Neuronal stem cell (in vitro differentiated cells): ENCODE results near the gene AHNAK.

Source experiments
- DNase-seq: peaks from one replicate; pipeline ENCODE4 v3.0.0-alpha.2; 2013; ENCODE audit warnings: low spot score
- H2AFZ ChIP-seq: one replicate; pipeline ENCODE4 v1.6.1; 2013; ENCODE audit warnings: mild to moderate bottlenecking, low read length, inconsistent platforms
- H2AK5ac ChIP-seq: 2 replicates; pipeline ENCODE4 v1.6.1; 2013; ENCODE audit warnings: low read depth, mild to moderate bottlenecking, inconsistent platforms, low read length, moderate library complexity, mixed read lengths
- H2BK120ac ChIP-seq: 2 replicates; pipeline ENCODE4 v1.6.1; 2013; ENCODE audit warnings: low read depth, mild to moderate bottlenecking, inconsistent platforms, low read length, moderate library complexity, mixed read lengths
- H2BK12ac ChIP-seq: one replicate; pipeline ENCODE4 v1.6.1; 2013; ENCODE audit warnings: low read length, inconsistent platforms
- H2BK15ac ChIP-seq: 2 replicates; pipeline ENCODE4 v1.6.1; 2013; ENCODE audit warnings: mild to moderate bottlenecking, low read length, inconsistent platforms, mixed read lengths
- H2BK5ac ChIP-seq: one replicate; pipeline ENCODE4 v1.6.1; 2013; ENCODE audit warnings: inconsistent platforms, mild to moderate bottlenecking, low read length, moderate library complexity
- H3K14ac ChIP-seq: one replicate; pipeline ENCODE4 v1.6.1; 2013; ENCODE audit warnings: low read length, inconsistent platforms
- H3K18ac ChIP-seq: 2 replicates; pipeline ENCODE4 v1.6.1; 2013; ENCODE audit warnings: low read length, inconsistent platforms
- H3K23ac ChIP-seq: 2 replicates; pipeline ENCODE4 v1.6.1; 2013; ENCODE audit warnings: low read depth, mild to moderate bottlenecking, mixed read lengths, low read length, inconsistent platforms; ENCODE audit not compliant: poor library complexity
- H3K27ac ChIP-seq: replicated peaks from 3 replicates; pipeline ENCODE4 v1.5.1; 2013; ENCODE audit warnings: low read length, inconsistent platforms
- H3K27me3 ChIP-seq, 3 experiments: 2 replicates each; pipeline ENCODE4 v1.6.1; 2013; ENCODE audit warnings: low read length in 3 of 3, mild to moderate bottlenecking in 2 of 3, inconsistent platforms in 1 of 3, low read depth in 1 of 3, mixed read lengths in 1 of 3, moderate library complexity in 1 of 3; ENCODE audit not compliant: control insufficient read depth in 3 of 3, insufficient read depth in 3 of 3
- H3K36me3 ChIP-seq, 2 donors: replicated peaks in 1 of 2; 2 replicates each; pipeline ENCODE4 v1.6.1; 2013; ENCODE audit warnings: low read length in 2 of 2; ENCODE audit not compliant: control insufficient read depth in 2 of 2, insufficient read depth in 2 of 2
- H3K4ac ChIP-seq: 2 replicates; pipeline ENCODE4 v1.6.1; 2013; ENCODE audit warnings: inconsistent platforms, mild to moderate bottlenecking, low read length, moderate library complexity
- H3K4me1 ChIP-seq, 2 donors: 1 replicate in 1 of 2; 2 replicates in 1 of 2; pipeline ENCODE4 v1.6.1; 2013; ENCODE audit warnings: low read length in 2 of 2, low read depth in 1 of 2; ENCODE audit not compliant: control insufficient read depth in 2 of 2, insufficient read depth in 1 of 2
- H3K4me2 ChIP-seq: one replicate; pipeline ENCODE4 v1.6.1; 2013; ENCODE audit warnings: mild to moderate bottlenecking, low read length, inconsistent platforms; ENCODE audit not compliant: insufficient read depth, poor library complexity, severe bottlenecking
- H3K4me3 ChIP-seq, 2 donors: 2 replicates each; pipeline ENCODE4 v1.5.1; 2013; ENCODE audit warnings: low read length in 2 of 2, mild to moderate bottlenecking in 2 of 2, inconsistent platforms in 1 of 2, moderate library complexity in 1 of 2
- H3K79me1 ChIP-seq: one replicate; pipeline ENCODE4 v1.6.1; 2013; ENCODE audit warnings: low read depth, mild to moderate bottlenecking, inconsistent platforms, low read length, moderate library complexity
- H3K9ac ChIP-seq: one replicate; pipeline ENCODE4 v1.6.1; 2013; ENCODE audit warnings: mild to moderate bottlenecking, low read depth, low read length, inconsistent platforms; ENCODE audit not compliant: poor library complexity
- H3K9me3 ChIP-seq, 2 donors: replicated peaks in 1 of 2; 2 replicates each; pipeline versions ENCODE3 to v1.6.1; 2013; ENCODE audit warnings: low read length in 2 of 2, mild to moderate bottlenecking in 2 of 2, inconsistent platforms in 1 of 2, low read depth in 1 of 2, mixed read lengths in 1 of 2, moderate library complexity in 1 of 2; ENCODE audit not compliant: control insufficient read depth in 2 of 2, insufficient read depth in 1 of 2
- H4K8ac ChIP-seq: one replicate; pipeline ENCODE4 v1.6.1; 2013; ENCODE audit warnings: low read depth, mild to moderate bottlenecking, inconsistent platforms, low read length, moderate library complexity
- H4K91ac ChIP-seq: one replicate; pipeline ENCODE4 v1.6.1; 2013; ENCODE audit warnings: low read length, low read depth, mild to moderate bottlenecking, inconsistent platforms; ENCODE audit not compliant: poor library complexity
- WGBS, 2 donors: extraction: QIAGEN DNeasy Blood & Tissue Kit; methylation state at CpG; one replicate each; pipeline ENCODE4 v1.1.7; 2013; ENCODE audit warnings: missing lambda C conversion rate in 2 of 2, mixed read lengths in 1 of 2; ENCODE audit not compliant: insufficient read length in 2 of 2, insufficient replicate concordance in 1 of 2; ENCODE audit errors: extremely low coverage in 2 of 2; 5-methylcytosine and 5-hydroxymethylcytosine counted together

AHNAK gene

DNA sequence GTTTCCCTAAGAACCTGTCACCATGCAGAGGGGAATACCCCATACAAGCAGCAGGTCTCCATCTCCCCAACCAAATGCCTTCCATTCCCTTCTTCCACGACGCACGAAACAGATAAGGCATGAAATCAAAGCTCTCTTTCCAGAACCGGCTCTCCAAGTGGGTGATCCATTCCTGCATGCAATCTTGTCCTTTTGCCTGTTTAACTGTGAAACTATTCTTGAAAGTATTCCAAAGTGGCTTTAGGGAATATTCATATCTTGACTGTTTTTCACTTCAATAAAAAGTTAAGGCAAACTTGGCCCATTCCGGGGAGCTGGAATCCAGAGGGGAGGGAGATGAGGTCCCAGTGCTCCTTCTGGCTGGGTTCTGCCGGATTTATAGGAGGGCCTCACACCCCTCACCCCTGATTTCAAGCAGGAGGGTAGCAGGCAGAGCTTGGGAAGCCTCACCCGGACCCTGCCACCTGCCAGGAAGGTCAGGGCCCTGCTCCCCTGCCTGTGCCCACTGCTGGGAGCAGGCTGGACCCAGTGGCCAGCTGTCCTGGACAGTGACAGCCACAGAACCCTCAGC, 66.9 kb downstream of the AHNAK start:
- peaks cover 0 to 10% of the 10 kb centered on the region in 2 donors for H3K4me1 ChIP-seq
- no peak overlapping the region for H3K23ac ChIP-seq
- H3K36me3 ChIP-seq, result no peaks in the 10 kb centered on the region
- H4K8ac ChIP-seq, result no peak overlapping the region
- peak overlapping the region; percentile 97 for H3K18ac ChIP-seq
- H3K14ac ChIP-seq, result no peak overlapping the region
- no peaks in the 10 kb centered on the region for H3K9me3 ChIP-seq
- no CpG with 5 or more reads among the region's 7 CpGs for WGBS, 2 donors
- no peak for DNase-seq
- no peak overlapping the region for H3K4ac ChIP-seq
- no peak overlapping the region for H3K4me2 ChIP-seq
- peak overlapping the region; percentile 22 for H4K91ac ChIP-seq
- no peak overlapping the region for H3K4me3 ChIP-seq
- no peak overlapping the region for H2BK120ac ChIP-seq
- H2BK12ac ChIP-seq, result peak overlapping the region; percentile 59
- no peaks in the 10 kb centered on the region for H3K79me1 ChIP-seq
- H3K9ac ChIP-seq, result no peak overlapping the region
- peak overlapping the region; percentile 88 for H2AK5ac ChIP-seq
- no peak overlapping the region for H2BK5ac ChIP-seq
- H3K27ac ChIP-seq, result peak overlapping the region; percentile 74
- peak overlapping the region; percentile 28 for H2AFZ ChIP-seq
- H3K27me3 ChIP-seq, result no peaks in the 10 kb centered on the region
- peak overlapping the region; percentile 51 for H2BK15ac ChIP-seq

DNA sequence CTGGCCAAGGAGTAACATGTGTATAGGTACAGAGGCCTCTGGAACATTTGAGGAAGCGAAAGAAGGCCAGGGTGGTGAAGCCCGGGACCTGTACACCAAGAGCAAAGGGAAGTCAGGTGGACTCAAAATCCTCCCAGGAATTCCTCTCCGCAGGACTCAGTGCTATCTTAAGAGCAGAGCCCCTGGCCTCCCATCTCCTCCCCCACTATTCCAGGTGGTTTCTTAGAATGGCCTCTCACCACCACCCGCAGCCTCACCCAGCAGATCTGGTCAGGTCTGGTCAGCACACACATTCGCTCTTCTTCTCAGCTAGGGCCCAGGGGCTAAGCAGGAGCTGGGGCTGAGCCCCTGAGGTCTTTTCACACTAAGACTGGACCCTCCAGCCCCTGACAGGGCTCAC, 68.7 kb downstream of the AHNAK start:
- no peaks in the 10 kb centered on the region for H3K79me1 ChIP-seq
- WGBS, 2 donors, result no CpG with 5 or more reads among the region's 5 CpGs
- no peak overlapping the region for H3K4me3 ChIP-seq
- H2BK120ac ChIP-seq, result no peak overlapping the region
- no peak overlapping the region for H4K8ac ChIP-seq
- no peak overlapping the region for H3K4ac ChIP-seq
- H2BK15ac ChIP-seq, result peak overlapping the region; percentile 65
- no peaks in the 10 kb centered on the region for H3K36me3 ChIP-seq
- H2AFZ ChIP-seq, result no peak overlapping the region
- H2AK5ac ChIP-seq, result peak overlapping the region; percentile 43
- H2BK5ac ChIP-seq, result peak overlapping the region; percentile 29
- no peak for DNase-seq
- no peak overlapping the region for H3K27ac ChIP-seq
- peak overlapping the region; percentile 34 for H3K23ac ChIP-seq
- H3K14ac ChIP-seq, result no peak overlapping the region
- peak overlapping the region; percentile 83 for H3K18ac ChIP-seq
- H3K9me3 ChIP-seq, result no peaks in the 10 kb centered on the region
- no peaks in the 10 kb centered on the region for H3K27me3 ChIP-seq
- no peak overlapping the region for H2BK12ac ChIP-seq
- H3K4me2 ChIP-seq, result no peak overlapping the region
- no peak overlapping the region for H3K9ac ChIP-seq
- H3K4me1 ChIP-seq, result peaks cover 0 to 9% of the 10 kb centered on the region in 2 donors
- H4K91ac ChIP-seq, result no peak overlapping the region

DNA sequence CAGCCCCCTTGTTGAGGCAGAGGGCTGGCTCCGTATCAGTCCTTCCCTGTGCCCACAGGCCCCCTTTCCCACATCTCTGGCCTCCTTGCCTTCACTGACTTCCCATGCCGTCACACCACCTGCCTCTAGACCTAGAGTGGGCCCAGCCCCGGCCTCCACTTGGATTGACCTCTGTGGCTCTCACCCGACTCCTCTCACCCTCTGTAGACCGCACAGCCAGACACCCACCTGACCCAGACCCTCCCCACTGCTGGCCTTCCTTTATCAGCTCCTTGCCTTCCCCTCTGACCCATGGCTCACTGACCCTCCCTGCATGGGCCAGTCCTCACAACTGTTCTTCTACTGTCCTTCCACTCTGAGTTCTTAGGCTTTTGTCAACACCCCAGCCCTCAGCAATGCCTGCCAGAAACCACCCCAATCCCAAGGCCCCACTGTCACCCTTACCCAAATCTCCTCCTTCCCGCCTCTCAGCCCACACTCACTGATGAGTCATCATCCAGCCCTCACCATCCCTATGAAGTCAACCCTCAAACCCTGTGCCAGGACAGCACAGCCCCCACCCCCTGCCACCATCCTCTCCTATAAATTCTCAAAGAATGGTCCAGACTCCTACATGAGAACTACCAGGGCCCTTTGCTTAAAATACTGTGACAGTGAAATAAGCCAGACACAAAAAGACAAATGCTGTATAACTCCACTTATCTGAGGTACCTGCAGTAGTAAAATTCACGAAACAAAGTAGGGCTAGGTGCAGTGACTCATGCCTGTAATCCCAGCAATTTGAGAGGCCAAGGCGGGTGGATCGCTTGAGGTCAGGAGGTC, 74.3 kb downstream of the AHNAK start:
- Histone ChIP-seq H3K79me1 (no peaks in the 10 kb centered on the region), H3K27ac (no peak overlapping the region), H2AK5ac (peak overlapping the region; percentile 94), H4K8ac (no peak overlapping the region), H4K91ac (no peak overlapping the region), H2BK120ac (no peak overlapping the region), H3K9me3 (no peaks in the 10 kb centered on the region), H2BK15ac (peak overlapping the region; percentile 93), H3K4me1 (peaks cover 0 to 7% of the 10 kb centered on the region in 2 donors), H3K36me3 (no peaks in the 10 kb centered on the region), H3K4me2 (no peak overlapping the region), H3K23ac (no peak overlapping the region), H2BK5ac (peak overlapping the region; percentile 75), H3K18ac (peak overlapping the region; percentile 80), H3K14ac (peak overlapping the region; percentile 40), H3K27me3 (no peaks in the 10 kb centered on the region), H2BK12ac (peak overlapping the region; percentile 73), H2AFZ (no peak overlapping the region), H3K4me3 (no peak overlapping the region), H3K4ac (no peak overlapping the region), H3K9ac (no peak overlapping the region)
- DNase-seq, result no peak
- no CpG with 5 or more reads among the region's 9 CpGs for WGBS, 2 donors

DNA sequence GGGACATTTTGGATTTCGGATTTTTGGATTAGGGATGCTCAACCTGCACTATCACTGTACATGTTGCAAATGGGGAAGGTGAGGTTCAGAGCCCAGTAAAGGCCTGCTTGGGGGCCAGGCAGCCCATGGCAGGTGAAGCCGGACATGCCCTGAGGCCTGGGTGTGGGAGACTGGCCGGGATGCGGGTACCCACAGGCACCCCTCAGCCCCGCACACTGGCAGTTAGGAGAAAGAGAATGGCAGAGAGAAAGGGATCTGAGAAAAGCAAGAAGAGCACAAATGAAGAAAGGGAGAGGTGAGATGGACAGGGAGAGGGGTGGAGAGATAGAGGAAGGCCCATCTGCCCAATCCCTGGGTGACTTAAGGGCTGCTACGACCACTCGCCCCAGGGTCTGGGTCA, 75.0 kb downstream of the AHNAK start:
- Histone ChIP-seq H3K79me1 (no peaks in the 10 kb centered on the region), H3K14ac (no peak overlapping the region), H4K8ac (no peak overlapping the region), H3K36me3 (no peaks in the 10 kb centered on the region), H2BK12ac (peak overlapping the region; percentile 73), H3K23ac (no peak overlapping the region), H2BK15ac (peak overlapping the region; percentile 93), H3K27ac (no peak overlapping the region), H3K9ac (no peak overlapping the region), H3K4ac (no peak overlapping the region), H3K18ac (peak overlapping the region; percentile 80), H4K91ac (no peak overlapping the region), H3K27me3 (no peaks in the 10 kb centered on the region), H2AK5ac (peak overlapping the region; percentile 94), H2AFZ (no peak overlapping the region), H3K9me3 (no peaks in the 10 kb centered on the region), H3K4me1 (peaks cover 0 to 7% of the 10 kb centered on the region in 2 donors), H3K4me2 (no peak overlapping the region), H3K4me3 (no peak overlapping the region), H2BK5ac (peak overlapping the region; percentile 75), H2BK120ac (no peak overlapping the region)
- WGBS, 2 donors, result no CpG with 5 or more reads among the region's 7 CpGs
- DNase-seq, result no peak
